PC-3 (cell line): ENCODE results near the gene PPIH. TPM values are rescaled to one million over a fixed set of nuclear protein-coding genes. Genes with fewer than 3 reads are reported as not detected.
"Not testable (repeated sequence)": the region's sequence is repeated elsewhere in the genome, so short reads cannot be mapped to it uniquely, and the experiment has no call there.

Experiments used
- ATAC-seq: fragments of 200-7000 bp; cut with Tn5 transposase; 2 replicates; pipeline ENCODE4 v1.9.1; 2020; ENCODE audit warnings: mild to moderate bottlenecking, moderate library complexity
- BruUV-seq: library from RNA; stranded (reverse); fragments of 400-500 nt; replicated peaks from 2 replicates; lab custom pipeline; 2021; lab: Mats Ljungman, UMichigan
- CTCF ChIA-PET: fragments of 300-600 bp; sonication (Branson Sonifier 250); formaldehyde crosslinking; loops from one replicate; lab custom pipeline; 2022; ENCODE audit warnings: antibody characterized with exemption; lab: Charles Lee
- POLR2A ChIA-PET: fragments of 300-600 bp; sonication (Branson Sonifier 250); formaldehyde crosslinking; loops from one replicate; lab custom pipeline; 2022; ENCODE audit warnings: antibody characterized with exemption; ENCODE audit not compliant: unreplicated experiment; lab: Charles Lee
- DNase-seq: peaks from one replicate; pipeline ENCODE4 v3.0.0-alpha.2; 2015
- H2AFZ ChIP-seq: fragments of 300-600 bp; sonication (generic); 2 replicates; pipeline ENCODE4 v1.6.0; 2016; ENCODE audit warnings: antibody characterized with exemption, low read length
- H3F3A ChIP-seq: fragments of 300-600 bp; sonication (generic); one replicate; pipeline ENCODE4 v1.6.0; 2017; ENCODE audit warnings: antibody characterized with exemption, low read length, control low read depth, mild to moderate bottlenecking; ENCODE audit not compliant: unreplicated experiment
- H3K27ac ChIP-seq: fragments of 300-600 bp; sonication (generic); 2 replicates; pipeline ENCODE4 v1.5.1; 2016; ENCODE audit warnings: mild to moderate bottlenecking, low read length
- H3K27me3 ChIP-seq: fragments of 300-600 bp; sonication (generic); 2 replicates; pipeline ENCODE4 v1.6.1; 2016; ENCODE audit warnings: low read length, mixed read lengths
- H3K36me3 ChIP-seq: fragments of 300-600 bp; sonication (generic); 2 replicates; pipeline ENCODE4 v1.6.1; 2016; ENCODE audit warnings: low read depth, mixed run types, low read length, mixed read lengths
- H3K4me1 ChIP-seq: fragments of 300-600 bp; sonication (generic); 2 replicates; pipeline ENCODE4 v1.5.1; 2016; ENCODE audit warnings: low read length; ENCODE audit not compliant: insufficient read depth
- H3K4me2 ChIP-seq: fragments of 300-600 bp; sonication (generic); 2 replicates; pipeline ENCODE4 v1.6.0; 2016; ENCODE audit warnings: low read length
- H3K4me3 ChIP-seq: fragments of 300-600 bp; sonication (generic); 2 replicates; pipeline ENCODE4 v1.5.1; 2016; ENCODE audit warnings: mild to moderate bottlenecking, low read length, mixed read lengths
- H3K79me2 ChIP-seq: fragments of 300-600 bp; sonication (generic); 2 replicates; pipeline ENCODE4 v1.6.1; 2017; ENCODE audit warnings: low read length, mixed read lengths
- H3K9ac ChIP-seq: fragments of 300-600 bp; sonication (generic); 2 replicates; pipeline ENCODE4 v1.6.0; 2016; ENCODE audit warnings: mild to moderate bottlenecking, low read length
- H3K9me2 ChIP-seq: fragments of 300-600 bp; sonication (generic); replicated peaks from 2 replicates; pipeline ENCODE4 v1.6.1; 2016; ENCODE audit warnings: mixed run types, low read length, mixed read lengths
- H3K9me3 ChIP-seq: fragments of 300-600 bp; sonication (generic); 2 replicates; pipeline ENCODE4 v1.6.1; 2016; ENCODE audit warnings: low read length, mixed read lengths
- H4K20me1 ChIP-seq: fragments of 300-600 bp; sonication (generic); 2 replicates; pipeline ENCODE4 v1.6.1; 2016; ENCODE audit warnings: low read length, mixed read lengths
- EZH2 ChIP-seq: fragments of 300-600 bp; sonication (generic); IDR thresholded peaks from one replicate; pipeline ENCODE4 v1.6.1; 2017; ENCODE audit warnings: antibody characterized with exemption, mild to moderate bottlenecking, low read length; ENCODE audit not compliant: unreplicated experiment
- EZH2phosphoT487 ChIP-seq: fragments of 300-600 bp; sonication (generic); IDR thresholded peaks from 2 replicates; pipeline ENCODE4 v1.6.1; 2018; ENCODE audit warnings: mild to moderate bottlenecking, antibody characterized with exemption, low read length, borderline replicate concordance
- intact Hi-C: fragments of 100-400 bp; cut with micrococcal nuclease; formaldehyde crosslinking; loops from 2 replicates; pipeline ENCODE4 v1.9.0; 2023
- total RNA-seq: library from RNA; depleted of rRNA; stranded (reverse); fragments of >200 nt; gene quantifications from 2 replicates; pipeline ENCODE4 v1.2.3, GENCODE V29; 2014; rRNA removed
- TF ChIP-seq, protein P1 (sequence below): fragments of 300-600 bp; sonication (generic); conservative IDR thresholded peaks from 2 replicates; pipeline ENCODE4 v1.5.1; 2017; ENCODE audit warnings: antibody characterized with exemption, low read depth, mild to moderate bottlenecking, low read length

Gene PPIH
- total RNA-seq, 1 experiment from 2014 or later: 103 TPM

DNA sequence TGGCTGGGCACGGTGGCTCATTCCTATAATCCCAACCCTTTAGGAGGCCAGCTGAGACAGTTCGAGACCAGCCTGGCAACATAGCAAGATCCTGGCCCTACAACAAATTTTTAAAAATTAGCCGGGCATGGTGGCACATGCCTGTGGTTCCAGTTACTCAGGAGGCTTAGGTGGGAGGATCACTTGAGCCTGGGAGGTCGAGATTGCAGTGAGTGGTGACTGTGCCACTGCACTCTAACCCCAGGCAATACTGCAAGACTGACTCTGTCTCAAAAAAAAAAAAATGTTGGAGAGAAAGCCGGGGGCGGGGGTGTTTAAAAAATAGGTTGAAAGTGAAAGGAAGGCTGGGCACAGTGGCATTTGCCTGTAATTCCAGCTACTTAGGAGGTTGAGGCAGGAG, 65.3 kb downstream of the PPIH start:
- no peaks in the 10 kb centered on the region for H3K9me2 ChIP-seq
- no peaks in the 10 kb centered on the region for H3K9me3 ChIP-seq
- H3K9ac ChIP-seq: no peak overlapping the region
- ATAC-seq: no peak
- intact Hi-C loops: no loop called here
- H3K4me1 ChIP-seq: no peaks in the 10 kb centered on the region
- no peak overlapping the region for H3K27ac ChIP-seq
- no peak overlapping the region for H2AFZ ChIP-seq
- no peaks in the 10 kb centered on the region for H3K27me3 ChIP-seq
- no peaks in the 10 kb centered on the region for H4K20me1 ChIP-seq
- no peak overlapping the region for H3K4me2 ChIP-seq
- TF ChIP-seq, protein P1, sequence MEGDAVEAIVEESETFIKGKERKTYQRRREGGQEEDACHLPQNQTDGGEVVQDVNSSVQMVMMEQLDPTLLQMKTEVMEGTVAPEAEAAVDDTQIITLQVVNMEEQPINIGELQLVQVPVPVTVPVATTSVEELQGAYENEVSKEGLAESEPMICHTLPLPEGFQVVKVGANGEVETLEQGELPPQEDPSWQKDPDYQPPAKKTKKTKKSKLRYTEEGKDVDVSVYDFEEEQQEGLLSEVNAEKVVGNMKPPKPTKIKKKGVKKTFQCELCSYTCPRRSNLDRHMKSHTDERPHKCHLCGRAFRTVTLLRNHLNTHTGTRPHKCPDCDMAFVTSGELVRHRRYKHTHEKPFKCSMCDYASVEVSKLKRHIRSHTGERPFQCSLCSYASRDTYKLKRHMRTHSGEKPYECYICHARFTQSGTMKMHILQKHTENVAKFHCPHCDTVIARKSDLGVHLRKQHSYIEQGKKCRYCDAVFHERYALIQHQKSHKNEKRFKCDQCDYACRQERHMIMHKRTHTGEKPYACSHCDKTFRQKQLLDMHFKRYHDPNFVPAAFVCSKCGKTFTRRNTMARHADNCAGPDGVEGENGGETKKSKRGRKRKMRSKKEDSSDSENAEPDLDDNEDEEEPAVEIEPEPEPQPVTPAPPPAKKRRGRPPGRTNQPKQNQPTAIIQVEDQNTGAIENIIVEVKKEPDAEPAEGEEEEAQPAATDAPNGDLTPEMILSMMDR: no peak
- no peak for TF ChIP-seq EZH2phosphoT487
- no peak for TF ChIP-seq EZH2
- H3K4me3 ChIP-seq: no peak overlapping the region
- CTCF ChIA-PET: no interaction called here
- H3K79me2 ChIP-seq: no peaks in the 10 kb centered on the region
- no peak for DNase-seq
- no peaks in the 10 kb centered on the region for H3K36me3 ChIP-seq
- POLR2A ChIA-PET: no interaction called here
- H3F3A ChIP-seq: no peaks in the 10 kb centered on the region
- no TSS peak for BruUV-seq

DNA sequence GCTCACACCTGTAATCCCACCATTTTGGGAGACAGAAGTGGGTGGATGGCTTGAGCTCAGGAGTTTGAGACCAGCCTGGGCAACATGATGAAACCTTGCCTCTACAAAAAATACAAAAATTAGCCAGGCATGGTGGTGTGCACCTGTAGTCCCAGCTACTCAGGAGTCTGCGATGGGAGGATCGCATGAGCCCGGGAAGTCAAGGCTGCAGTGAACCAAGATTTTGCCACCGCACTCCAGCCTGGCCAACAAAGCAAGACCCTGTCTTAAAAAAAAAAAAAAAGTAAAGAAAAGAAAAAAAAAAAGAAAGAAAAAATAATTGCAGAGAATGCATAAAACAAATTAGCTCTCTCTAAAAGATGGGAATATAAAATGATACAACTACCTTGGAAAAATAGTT, 67.6 kb downstream of the PPIH start:
- H3F3A ChIP-seq, H4K20me1 ChIP-seq, H3K27ac ChIP-seq, H3K4me1 ChIP-seq, H3K4me3 ChIP-seq, BruUV-seq, CTCF ChIA-PET, intact Hi-C loops, H3K4me2 ChIP-seq, H3K9me2 ChIP-seq, H3K27me3 ChIP-seq, H3K9me3 ChIP-seq, DNase-seq, H2AFZ ChIP-seq, H3K9ac ChIP-seq, H3K79me2 ChIP-seq, POLR2A ChIA-PET, ATAC-seq, H3K36me3 ChIP-seq: not testable (repeated sequence)

Other genes with a start within 250 kb of the PPIH start
- not detected in 2 replicates for gene ZMYND12, start 202.4 kb upstream of the PPIH start, total RNA-seq
- 45.6 and 56.1 TPM in 2 replicates for gene PPCS, start 201.9 kb upstream of the PPIH start, total RNA-seq
- 0.46 and 0.58 TPM in 2 replicates for gene CCDC30, start 195.1 kb upstream of the PPIH start, total RNA-seq
- gene YBX1, start 24.0 kb downstream of the PPIH start, total RNA-seq: 1,259 and 1,468 TPM in 2 replicates
- 0.17 TPM in 1 of 2 replicates, not detected in the other for gene CLDN19, start 81.8 kb downstream of the PPIH start, total RNA-seq
- 28.2 and 28.3 TPM in 2 replicates for gene P3H1, start 108.6 kb downstream of the PPIH start, total RNA-seq
- 3.4 and 4.1 TPM in 2 replicates for gene C1orf50, start 108.8 kb downstream of the PPIH start, total RNA-seq
- 0.11 TPM in 1 of 2 replicates, not detected in the other for gene TMEM269, start 126.6 kb downstream of the PPIH start, total RNA-seq
- 5.4 and 5.8 TPM in 2 replicates for gene ERMAP, start 158.7 kb downstream of the PPIH start, total RNA-seq
- 32.7 and 39.7 TPM in 2 replicates for gene SVBP, start 159.0 kb downstream of the PPIH start, total RNA-seq
- gene ZNF691, start 188.2 kb downstream of the PPIH start, total RNA-seq: 4.3 and 7.4 TPM in 2 replicates